HepG2 (cell line): ENCODE measurements around the gene DSCAML1.

Experiments used
- NBN ChIP-seq: fragments of 450-650 bp; conservative IDR thresholded peaks from 2 replicates; pipeline ENCODE4 v1.6.1; 2017
- NPAS2 ChIP-seq: sonication (generic); formaldehyde crosslinking; IDR thresholded peaks from 2 replicates; pipeline ENCODE4 v1.8.0; 2022; ENCODE audit warnings: mild to moderate bottlenecking, missing genetic modification reagents, borderline replicate concordance
- ZNF136 ChIP-seq: sonication (generic); formaldehyde crosslinking; IDR thresholded peaks from 2 replicates; pipeline ENCODE4 v1.8.1; 2022; ENCODE audit warnings: low read depth, mild to moderate bottlenecking, moderate library complexity, missing genetic modification reagents
- TF ChIP-seq, protein P1 (sequence below): sonication (generic); formaldehyde crosslinking; IDR thresholded peaks from 2 replicates; pipeline ENCODE4 v1.5.0; 2020; ENCODE audit warnings: mild to moderate bottlenecking, missing genetic modification reagents, moderate library complexity

DNA sequence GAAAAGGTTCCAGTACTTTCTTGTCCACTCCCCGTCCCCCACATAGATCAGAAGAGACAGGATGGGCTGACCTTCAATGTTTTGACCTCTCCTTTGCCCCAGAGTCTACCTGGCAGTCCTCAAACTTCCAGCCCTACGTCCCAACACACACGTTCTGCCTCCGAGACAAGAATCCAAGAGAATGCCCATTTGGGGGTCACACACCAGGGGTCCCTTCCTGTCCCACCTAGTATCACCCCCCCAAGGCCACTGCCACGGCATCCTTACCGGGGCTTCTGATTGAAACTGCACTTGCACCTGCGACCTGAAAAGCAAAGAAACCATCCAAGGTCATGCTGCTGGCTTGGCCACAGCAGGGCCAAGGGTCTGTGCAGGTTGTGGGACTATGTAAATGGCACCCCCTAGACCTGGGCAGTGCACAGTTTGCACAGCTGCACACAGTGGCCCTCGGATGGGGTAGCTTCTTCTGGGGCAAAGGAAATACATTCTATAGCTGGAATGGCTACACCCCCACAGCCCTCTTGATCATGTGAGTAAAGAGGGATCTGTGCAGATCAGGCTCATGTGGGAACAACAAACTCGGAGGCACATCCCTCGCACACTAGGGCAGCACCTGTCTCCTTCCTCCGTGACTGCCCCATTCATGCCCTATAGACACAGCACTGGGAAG is 44.0 kb upstream of the DSCAML1 start:
- TF ChIP-seq, protein P1, sequence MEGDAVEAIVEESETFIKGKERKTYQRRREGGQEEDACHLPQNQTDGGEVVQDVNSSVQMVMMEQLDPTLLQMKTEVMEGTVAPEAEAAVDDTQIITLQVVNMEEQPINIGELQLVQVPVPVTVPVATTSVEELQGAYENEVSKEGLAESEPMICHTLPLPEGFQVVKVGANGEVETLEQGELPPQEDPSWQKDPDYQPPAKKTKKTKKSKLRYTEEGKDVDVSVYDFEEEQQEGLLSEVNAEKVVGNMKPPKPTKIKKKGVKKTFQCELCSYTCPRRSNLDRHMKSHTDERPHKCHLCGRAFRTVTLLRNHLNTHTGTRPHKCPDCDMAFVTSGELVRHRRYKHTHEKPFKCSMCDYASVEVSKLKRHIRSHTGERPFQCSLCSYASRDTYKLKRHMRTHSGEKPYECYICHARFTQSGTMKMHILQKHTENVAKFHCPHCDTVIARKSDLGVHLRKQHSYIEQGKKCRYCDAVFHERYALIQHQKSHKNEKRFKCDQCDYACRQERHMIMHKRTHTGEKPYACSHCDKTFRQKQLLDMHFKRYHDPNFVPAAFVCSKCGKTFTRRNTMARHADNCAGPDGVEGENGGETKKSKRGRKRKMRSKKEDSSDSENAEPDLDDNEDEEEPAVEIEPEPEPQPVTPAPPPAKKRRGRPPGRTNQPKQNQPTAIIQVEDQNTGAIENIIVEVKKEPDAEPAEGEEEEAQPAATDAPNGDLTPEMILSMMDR (CRISPR knock-in tag), result 0 out of 2 replicates have a peak, but pooled peaks have one; percentile 5
- no peak for TF ChIP-seq NBN
- TF ChIP-seq NPAS2 (CRISPR knock-in tag), result no peak
- no peak for TF ChIP-seq ZNF136 (CRISPR knock-in tag)
